Activated naive CD4-positive, alpha-beta T cell treated with anti-CD3 and anti-CD28 coated beads, Interleukin-2, amount 50 U/mL, for 72 hours (primary cell): ENCODE results near the gene RABGGTB. TPM values are rescaled to one million over a fixed set of nuclear protein-coding genes. Genes with fewer than 3 reads are reported as not detected.

Source experiments
- ATAC-seq, 2 donors: fragments of 150-1000 bp; cut with Tn5 transposase; 2 replicates each; pipeline ENCODE4 v1.10.0; 2021; ENCODE audit warnings: mild to moderate bottlenecking in 2 of 2, moderate library complexity in 2 of 2
- DNase-seq, 2 donors: peaks; one replicate each; pipeline ENCODE4 v3.0.0; 2021 to 2022; ENCODE audit warnings: low spot score in 2 of 2
- H3K27ac Mint-ChIP-seq, 2 donors: one replicate each; pipeline ENCODE4 v1.8.0; 2022; ENCODE audit warnings: mild to moderate bottlenecking in 2 of 2, mixed read lengths in 2 of 2
- H3K36me3 Mint-ChIP-seq, 2 donors: one replicate each; pipeline ENCODE4 v1.8.0; 2022; ENCODE audit warnings: mixed read lengths in 2 of 2
- H3K9me3 Mint-ChIP-seq, 2 donors: one replicate each; pipeline ENCODE4 v1.8.0; 2022; ENCODE audit warnings: mixed read lengths in 2 of 2
- total RNA-seq, 2 donors: library from RNA; stranded (reverse); gene quantifications; one replicate each; pipeline ENCODE4 v1.2.3, GENCODE V29; 2022

Gene RABGGTB
- total RNA-seq, 2 donors from 2014 or later, result 148 TPM

- Mint-ChIP-seq H3K9me3 (peaks cover 20% of the 10 kb centered on the region in 2 donors), H3K27ac (no peak overlapping the region), H3K36me3 (peaks cover 0 to 10% of the 10 kb centered on the region in 2 donors)
- ATAC-seq (no peak), DNase-seq (no peak)
Observed at GRCh38 chr1:75838079-75838478, 52.0 kb downstream of the RABGGTB start.

DNA sequence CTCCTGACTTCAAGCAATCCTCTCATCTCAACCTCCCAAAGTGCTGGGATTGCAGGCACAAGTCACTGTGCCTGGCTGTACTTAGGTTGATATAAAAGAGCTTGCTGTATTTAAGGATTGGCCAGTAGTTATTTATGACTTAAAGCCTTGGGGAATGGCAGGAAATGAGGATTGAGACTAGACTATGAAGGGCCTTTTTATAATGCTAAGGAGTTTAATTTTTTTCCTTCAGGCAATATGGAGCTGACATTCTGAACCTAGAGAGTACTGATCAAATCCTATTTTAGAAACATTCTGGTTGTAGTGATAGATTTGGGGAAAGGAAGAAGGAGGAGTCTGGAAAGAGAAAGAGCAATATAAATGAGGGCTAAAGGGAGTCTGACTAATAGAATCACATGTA, 55.4 kb downstream of the RABGGTB start:
- peaks cover 0 to 10% of the 10 kb centered on the region in 2 donors for H3K36me3 Mint-ChIP-seq
- ATAC-seq (no peak), DNase-seq (no peak)
- H3K9me3 Mint-ChIP-seq, result peaks cover 10 to 14% of the 10 kb centered on the region in 2 donors
- H3K27ac Mint-ChIP-seq, result no peak overlapping the region

Other genes starting within 250 kb of the RABGGTB start
- under 1 TPM in 1 of 2 donors, not detected in 1; 0.07 TPM for gene SLC44A5, start 175.1 kb upstream of the RABGGTB start, total RNA-seq
- 10 to 100 TPM; 55.6 to 56.6 TPM for gene ACADM, start 61.5 kb upstream of the RABGGTB start, total RNA-seq
- gene MSH4, start 10.6 kb downstream of the RABGGTB start, total RNA-seq, result under 1 TPM; 0.25 to 0.37 TPM
- not detected for gene ASB17, start 146.1 kb downstream of the RABGGTB start, total RNA-seq